GM19035 (cell line): Measurements from ENCODE around the gene MAP7D1.
"Not testable (repeated sequence)": the region's sequence is repeated elsewhere in the genome, so short reads cannot be mapped to it uniquely, and the experiment has no call there.

Experiments
- ATAC-seq: cut with Tn5 transposase; IDR thresholded peaks from one replicate; pipeline ENCODE4 v1.9.1; 2021; ENCODE audit not compliant: unreplicated experiment

MAP7D1 gene

DNA sequence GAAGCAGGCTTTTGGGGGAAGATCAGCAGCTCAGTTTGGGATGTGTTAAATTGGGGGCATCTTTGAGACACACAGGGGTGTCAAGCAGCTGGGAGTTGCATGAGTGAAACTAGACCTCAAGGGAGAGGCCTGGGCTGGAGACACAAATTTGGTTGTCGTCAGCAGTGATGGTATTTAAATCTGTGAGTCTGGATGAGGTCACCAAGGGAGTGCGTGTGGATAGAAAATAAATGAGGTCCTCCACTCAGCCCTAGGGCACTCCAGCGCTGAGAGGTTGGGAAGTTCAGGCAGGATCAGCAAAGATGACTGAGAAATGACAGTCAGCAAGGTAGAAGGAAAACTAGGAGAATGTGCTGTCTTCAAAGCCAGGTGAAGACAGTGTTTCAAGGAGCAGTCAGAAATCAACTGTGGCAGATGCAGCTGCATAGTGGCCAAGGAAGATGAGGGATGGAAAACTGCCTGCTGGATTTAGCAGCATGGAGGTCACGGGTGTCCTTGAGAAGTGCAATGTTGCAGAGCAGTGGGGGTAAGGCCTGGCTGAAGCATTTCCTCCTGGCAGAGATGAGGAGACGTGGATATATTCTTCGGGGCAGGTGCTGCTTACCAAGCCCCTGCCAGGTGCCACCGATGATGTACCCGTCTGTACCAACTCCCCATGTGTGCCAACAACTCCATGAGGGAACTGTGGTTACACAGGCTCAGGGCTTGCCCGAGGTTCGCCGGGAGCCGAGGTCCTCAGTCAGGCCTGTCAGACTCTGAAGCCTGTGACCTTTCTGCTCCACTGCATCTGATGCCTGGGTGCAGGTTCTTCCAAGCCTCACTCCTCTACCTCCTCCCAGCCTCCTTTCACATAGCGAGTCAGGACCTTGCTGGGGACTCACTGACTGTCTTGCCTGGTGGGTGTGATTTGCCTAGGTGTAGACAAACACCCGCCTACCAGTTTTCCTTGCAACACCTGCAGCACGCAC lies 11.3 kb downstream of the MAP7D1 start:
- no peak for ATAC-seq

DNA sequence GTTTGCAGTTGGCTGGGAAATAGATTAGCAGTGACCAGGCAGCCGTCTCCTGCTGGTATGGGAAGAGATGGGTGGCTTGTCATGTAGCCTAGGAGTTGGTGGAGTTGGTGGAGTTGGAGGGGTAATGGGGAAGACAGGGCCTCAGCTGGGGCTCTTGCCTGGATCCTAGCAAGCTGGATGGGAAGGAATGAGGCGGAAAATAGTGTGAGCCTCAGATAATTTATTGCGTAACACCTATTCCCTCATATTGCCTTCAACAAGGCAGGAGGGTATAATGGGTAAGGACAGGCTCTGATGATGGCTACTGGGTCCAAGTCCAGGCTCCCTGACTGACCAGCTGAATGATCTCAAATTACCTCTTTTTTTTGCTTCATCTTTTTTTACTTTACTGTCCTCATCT lies 12.6 kb downstream of the MAP7D1 start:
- no peak for ATAC-seq

- ATAC-seq: no peak
Observed at GRCh38 chr1:36170643-36171412, 14.9 kb downstream of the MAP7D1 start.

DNA sequence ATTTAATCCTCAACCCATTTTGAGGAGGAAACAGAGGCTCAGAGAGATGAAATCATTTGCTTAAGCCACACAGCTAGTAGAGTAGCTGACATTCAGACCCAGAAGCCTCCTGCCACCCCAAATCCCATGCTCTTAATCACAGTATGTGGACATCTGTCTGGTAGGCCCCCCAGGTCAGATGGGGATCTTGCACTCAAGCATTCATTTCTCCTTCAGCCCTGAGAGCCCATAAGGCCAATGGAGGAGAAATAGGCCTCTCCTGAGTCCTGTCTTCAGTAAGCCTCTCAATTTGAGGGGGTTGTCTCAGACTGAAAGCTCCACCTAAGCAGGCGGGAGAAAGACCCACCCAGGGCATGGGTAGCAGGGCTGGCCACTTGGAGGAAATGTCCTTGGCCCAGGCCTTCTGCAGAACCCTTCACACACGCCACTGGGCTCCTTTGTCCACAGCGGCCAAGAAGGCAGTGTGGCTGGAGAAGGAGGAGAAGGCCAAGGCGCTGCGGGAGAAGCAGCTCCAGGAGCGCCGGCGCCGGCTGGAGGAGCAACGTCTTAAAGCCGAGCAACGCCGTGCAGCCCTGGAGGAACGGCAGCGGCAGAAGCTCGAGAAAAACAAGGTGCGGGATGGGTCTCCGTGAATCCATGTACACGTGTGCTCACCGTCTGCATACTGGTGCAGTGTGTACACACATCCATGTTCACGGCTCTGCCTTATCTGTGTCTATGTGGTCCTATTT lies 16.2 kb downstream of the MAP7D1 start:
- ATAC-seq: no peak

DNA sequence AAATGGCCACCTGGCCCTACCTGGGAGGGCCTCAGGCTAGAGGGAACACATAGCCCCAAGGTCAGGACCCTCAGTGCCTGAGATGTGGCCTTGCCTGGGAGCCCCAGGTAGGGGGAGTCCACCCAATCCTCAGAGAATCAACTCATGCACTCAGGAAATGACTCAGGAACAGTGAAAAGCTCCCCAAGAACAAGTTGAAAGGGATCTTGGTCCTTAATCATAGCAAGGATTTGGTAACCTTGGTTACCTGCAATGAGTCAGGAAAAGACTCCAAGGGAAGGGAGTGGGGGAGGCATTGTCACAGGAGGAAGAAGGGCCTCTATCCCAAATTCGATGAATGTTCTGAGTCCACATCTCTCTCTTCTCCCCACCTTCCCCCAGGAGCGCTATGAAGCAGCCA lies 17.0 kb downstream of the MAP7D1 start:
- no peak for ATAC-seq

- no peak for ATAC-seq
Observed at GRCh38 chr1:36174713-36175112, 18.8 kb downstream of the MAP7D1 start.

DNA sequence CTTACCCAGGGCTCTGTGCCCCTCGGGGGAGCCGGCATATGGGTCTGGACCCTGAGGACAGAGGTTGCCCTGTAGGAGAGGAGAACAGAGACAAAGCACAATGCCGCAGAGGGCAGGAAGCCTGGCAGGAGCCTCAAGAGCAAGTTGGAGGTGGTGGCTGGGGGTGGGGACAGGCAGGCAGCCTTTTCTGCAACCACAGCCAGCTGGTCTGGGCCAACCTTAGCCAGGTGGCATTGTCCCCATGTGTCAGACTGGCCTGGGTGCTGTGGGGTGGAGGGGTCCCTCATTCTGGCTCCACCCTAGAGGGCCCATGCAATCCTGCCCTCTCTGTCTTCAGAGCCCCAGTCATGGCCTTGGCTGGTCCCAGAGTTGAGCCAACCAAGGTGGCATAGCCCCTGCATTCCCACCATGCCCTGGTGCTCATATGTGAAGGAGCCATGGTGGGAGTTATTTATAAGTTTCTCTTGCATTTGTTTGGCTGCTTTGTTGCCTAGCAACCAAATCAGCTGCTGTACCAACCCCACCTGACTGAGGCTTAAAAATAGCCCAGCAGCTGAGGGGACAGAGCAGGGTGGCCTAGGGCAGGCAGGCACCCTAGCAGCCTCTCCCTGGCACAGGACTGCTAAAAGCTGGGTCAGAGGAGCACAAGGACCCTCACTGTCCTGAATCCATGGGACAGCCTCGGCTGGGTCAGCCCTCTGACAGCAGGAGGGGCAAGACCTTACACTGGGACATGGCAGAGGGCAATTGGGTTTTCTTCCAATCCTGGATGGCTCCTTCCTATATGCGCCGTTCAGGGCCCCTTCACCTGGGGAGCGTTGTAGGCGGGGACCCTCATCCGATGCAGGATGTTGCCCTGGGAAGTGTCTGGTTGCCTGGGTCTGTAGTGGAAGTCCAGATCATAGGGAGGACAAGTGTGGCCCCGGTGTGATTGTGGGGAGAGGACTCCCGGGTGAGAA lies 19.5 kb downstream of the MAP7D1 start:
- ATAC-seq: no peak

DNA sequence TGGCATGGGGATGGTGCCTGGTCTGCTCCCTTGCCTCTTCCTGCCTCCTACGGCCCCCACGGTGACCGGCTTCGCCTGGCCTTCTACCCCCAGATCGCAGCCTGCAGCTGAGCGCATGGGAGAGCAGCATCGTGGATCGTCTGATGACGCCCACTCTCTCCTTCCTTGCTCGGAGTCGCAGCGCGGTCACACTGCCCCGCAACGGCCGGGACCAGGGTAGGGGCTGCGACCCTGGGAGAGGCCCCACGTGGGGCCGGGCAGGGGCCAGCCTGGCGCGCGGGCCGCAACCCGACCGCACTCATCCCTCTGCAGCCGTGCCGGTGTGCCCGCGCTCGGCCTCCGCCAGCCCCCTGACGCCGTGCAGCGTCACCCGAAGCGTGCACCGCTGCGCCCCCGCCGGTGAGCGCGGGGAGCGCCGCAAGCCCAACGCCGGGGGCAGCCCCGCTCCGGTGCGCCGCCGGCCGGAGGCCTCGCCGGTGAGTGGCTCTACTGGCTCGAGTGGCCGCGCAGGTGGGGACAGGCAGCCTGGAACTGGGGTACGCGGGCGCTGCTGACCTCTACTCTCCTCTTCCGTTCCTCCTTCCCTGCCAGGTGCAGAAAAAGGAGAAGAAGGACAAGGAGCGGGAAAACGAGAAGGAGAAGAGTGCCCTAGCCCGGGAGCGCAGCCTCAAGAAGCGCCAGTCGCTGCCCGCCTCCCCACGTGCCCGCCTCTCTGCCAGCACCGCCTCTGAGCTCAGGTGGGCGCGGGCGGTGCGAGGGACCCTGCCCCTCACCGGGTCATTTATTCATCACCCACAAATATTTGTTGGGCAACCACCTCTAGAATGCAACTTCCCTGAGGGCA lies 20.4 kb downstream of the MAP7D1 start:
- no peak for ATAC-seq

DNA sequence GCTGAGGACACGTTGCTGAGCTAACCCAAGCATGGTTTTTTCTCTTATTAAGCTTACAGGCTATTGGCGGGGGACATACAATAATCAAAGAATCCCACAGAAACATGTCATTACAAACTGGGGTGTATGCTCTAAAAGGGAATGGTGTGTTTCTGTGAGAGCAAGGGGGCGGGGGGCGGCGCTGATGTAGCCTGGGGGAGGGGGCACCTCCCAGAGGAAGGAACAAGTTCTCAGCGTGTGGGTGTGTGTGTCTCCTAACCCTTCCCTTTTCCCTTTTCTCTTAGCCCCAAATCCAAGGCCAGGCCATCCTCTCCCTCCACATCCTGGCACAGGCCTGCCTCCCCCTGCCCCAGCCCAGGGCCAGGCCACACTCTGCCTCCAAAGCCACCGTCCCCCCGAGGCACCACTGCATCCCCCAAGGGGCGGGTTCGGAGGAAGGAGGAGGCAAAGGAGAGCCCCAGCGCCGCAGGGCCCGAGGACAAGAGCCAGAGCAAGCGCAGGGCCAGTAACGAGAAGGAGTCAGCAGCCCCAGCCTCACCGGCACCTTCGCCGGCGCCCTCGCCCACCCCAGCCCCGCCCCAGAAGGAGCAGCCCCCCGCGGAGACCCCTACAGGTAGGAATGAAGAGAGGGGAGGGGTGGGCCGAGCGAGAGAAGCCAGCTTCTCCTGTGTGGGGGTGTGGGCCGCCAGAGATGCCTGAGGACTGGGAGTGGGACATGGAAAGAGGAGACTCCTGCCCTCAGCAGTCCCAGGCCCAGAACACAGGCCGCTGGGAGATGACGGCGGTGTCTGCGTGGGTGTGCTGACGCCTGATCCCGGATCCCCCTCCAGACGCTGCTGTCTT lies 21.9 kb downstream of the MAP7D1 start:
- ATAC-seq: no peak

- ATAC-seq: no peak
Observed at GRCh38 chr1:36178471-36179219, 22.7 kb downstream of the MAP7D1 start.

DNA sequence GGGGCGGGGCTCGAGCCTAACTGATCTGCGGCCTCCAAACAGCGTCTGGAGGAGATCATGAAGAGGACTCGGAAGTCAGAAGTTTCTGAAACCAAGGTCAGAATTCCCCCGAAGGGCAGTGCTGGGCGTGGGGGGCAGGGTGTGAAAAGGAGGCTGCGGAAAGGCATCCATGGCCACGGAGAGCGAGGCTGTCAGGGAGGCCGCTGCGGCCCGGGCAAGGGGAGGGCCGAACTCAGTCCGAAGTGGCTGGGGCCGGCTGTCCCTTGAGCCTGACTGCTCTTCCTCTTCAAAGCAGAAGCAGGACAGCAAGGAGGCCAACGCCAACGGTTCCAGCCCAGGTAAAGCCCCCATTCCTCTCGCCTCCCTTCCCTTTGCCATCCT lies 23.2 kb downstream of the MAP7D1 start:
- no peak for ATAC-seq

DNA sequence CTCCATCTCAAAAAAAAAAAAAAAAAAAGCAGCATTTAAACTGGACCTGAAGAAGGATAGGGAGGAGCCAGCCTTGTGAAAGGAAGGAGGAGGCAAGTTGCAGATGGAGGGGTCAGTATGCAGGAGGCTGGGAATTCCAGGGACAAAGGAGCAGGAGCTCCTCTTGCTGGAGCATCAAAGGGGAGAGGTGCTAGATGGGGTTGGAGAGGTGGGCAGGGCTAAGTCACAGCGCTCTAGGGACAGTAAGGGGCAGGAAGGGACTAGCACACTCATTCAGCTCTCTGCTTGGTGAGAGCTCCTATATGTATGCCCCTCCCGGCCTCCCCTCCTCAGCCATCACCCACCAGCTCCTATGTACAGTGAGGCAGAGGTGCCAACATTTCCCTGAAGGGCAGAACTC lies 26.8 kb downstream of the MAP7D1 start:
- ATAC-seq: no peak

- ATAC-seq: no peak
Observed at GRCh38 chr1:36183309-36183856, 27.4 kb downstream of the MAP7D1 start.

DNA sequence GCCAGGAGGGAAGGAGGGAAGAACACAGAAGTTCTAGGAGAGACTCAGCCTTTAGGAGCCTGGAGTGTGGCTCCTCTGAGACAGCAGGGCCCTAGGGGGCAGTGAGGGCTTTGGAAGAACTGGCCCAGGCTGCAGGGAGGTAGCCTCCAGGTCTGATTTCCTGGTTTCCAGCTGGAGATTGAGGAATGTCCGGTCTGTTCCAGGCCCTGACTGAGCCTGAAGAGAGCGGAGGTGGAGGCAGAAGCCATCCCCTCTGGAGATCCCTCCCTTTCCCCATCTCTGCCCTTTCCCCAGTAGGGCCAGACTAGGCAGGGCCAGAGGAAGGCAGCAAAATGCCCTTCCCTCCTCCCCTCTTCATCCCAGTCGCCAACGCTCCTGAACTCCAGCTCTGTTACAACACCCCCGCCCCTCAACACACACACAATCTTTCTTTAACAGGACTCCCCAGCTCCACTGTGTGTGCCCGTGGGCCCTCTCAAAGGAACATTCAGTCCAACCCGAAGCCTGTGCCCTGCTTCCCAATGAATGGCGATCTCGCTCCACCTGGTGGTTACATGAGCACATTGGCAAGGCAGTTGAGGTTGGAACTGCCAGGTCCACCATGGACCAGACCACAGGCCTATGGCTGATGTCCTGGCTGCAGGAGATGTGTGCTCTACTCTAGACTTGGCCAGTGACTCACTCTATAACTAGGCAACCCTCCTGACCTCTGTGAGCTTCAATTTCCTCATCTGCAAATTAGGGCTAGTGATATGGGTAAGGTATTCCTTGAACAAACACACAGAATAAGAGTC lies 32.0 kb downstream of the MAP7D1 start:
- ATAC-seq: peak; percentile 55

GRCh38 chr1:36196805-36197204 lies 40.8 kb downstream of the MAP7D1 start:
- not testable (repeated sequence) for ATAC-seq

- no peak for ATAC-seq
Observed at GRCh38 chr1:36198641-36199040, 42.7 kb downstream of the MAP7D1 start.
